ENCODE results near the gene HDAC7. TPM values are rescaled to one million over a fixed set of nuclear protein-coding genes. Genes with fewer than 3 reads are reported as not detected.
"Not testable (repeated sequence)": the region's sequence is repeated elsewhere in the genome, so short reads cannot be mapped to it uniquely, and the experiment has no call there.

Gene HDAC7
- total RNA-seq, 1 experiment from 2014 or later: 44.2 TPM

- ATAC-seq (no peak), DNase-seq (no peak)
- H2AFZ ChIP-seq (ENCODE audit: low read length): no peak overlapping the region
- no peak overlapping the region for H3K4me3 ChIP-seq (ENCODE audit: low read length)
- no TSS peak for BruUV-seq (replicated peaks)
- no peaks in the 10 kb centered on the region for H3K9me3 ChIP-seq (ENCODE audit: low read length)
- H3K9ac ChIP-seq (ENCODE audit: low read length): no peak overlapping the region
- peaks cover 29% of the 10 kb centered on the region; the same call in 1 of the 2 replicates for H4K20me1 ChIP-seq (ENCODE audit: low read length)
- no peaks in the 10 kb centered on the region for H3F3A ChIP-seq (ENCODE audit: low read length, unreplicated experiment)
- intact Hi-C loops (cut with micrococcal nuclease): no loop called here
- H3K4me1 ChIP-seq (ENCODE audit: insufficient read depth, low read length): peaks cover 37% of the 10 kb centered on the region
- peaks cover 16% of the 10 kb centered on the region for H3K36me3 ChIP-seq (ENCODE audit: low read depth, low read length)
- no peak overlapping the region for H3K27ac ChIP-seq (ENCODE audit: low read length)
- H3K27me3 ChIP-seq (ENCODE audit: low read length): no peaks in the 10 kb centered on the region
- no peaks in the 10 kb centered on the region for H3K9me2 ChIP-seq (replicated peaks; ENCODE audit: low read length)
- ChIA-PET POLR2A (ENCODE audit: unreplicated experiment) (no interaction called here), CTCF (no interaction called here)
- TF ChIP-seq EZH2 (IDR thresholded peaks at IDR 0.05; ENCODE audit: low read length, unreplicated experiment) (no peak), CTCF (conservative IDR thresholded peaks at IDR 0.05; ENCODE audit: low read depth, low read length) (no peak), EZH2phosphoT487 (IDR thresholded peaks at IDR 0.05; ENCODE audit: borderline replicate concordance, low read length) (no peak)
- H3K79me2 ChIP-seq (ENCODE audit: low read length): peaks cover 100% of the 10 kb centered on the region
- no peak overlapping the region for H3K4me2 ChIP-seq (ENCODE audit: low read length)
Measured at GRCh38 chr12:47811072-47811396, 8.7 kb downstream of the HDAC7 start.

GRCh38 chr12:47809518-47809917, 10.2 kb downstream of the HDAC7 start:
- H3K27me3 ChIP-seq (ENCODE audit: low read length); H3K9ac ChIP-seq (ENCODE audit: low read length); H3K4me3 ChIP-seq (ENCODE audit: low read length); BruUV-seq (replicated peaks); ATAC-seq; POLR2A ChIA-PET (ENCODE audit: unreplicated experiment); DNase-seq; H2AFZ ChIP-seq (ENCODE audit: low read length); H3K27ac ChIP-seq (ENCODE audit: low read length); intact Hi-C loops (cut with micrococcal nuclease); H3K4me2 ChIP-seq (ENCODE audit: low read length); H3K9me2 ChIP-seq (replicated peaks; ENCODE audit: low read length); CTCF ChIA-PET; H3F3A ChIP-seq (ENCODE audit: low read length, unreplicated experiment); H3K9me3 ChIP-seq (ENCODE audit: low read length): not testable (repeated sequence)
- Histone ChIP-seq H3K79me2 (ENCODE audit: low read length) (peaks cover 100% of the 10 kb centered on the region), H3K36me3 (ENCODE audit: low read depth, low read length) (peaks cover 15% of the 10 kb centered on the region), H3K4me1 (ENCODE audit: insufficient read depth, low read length) (peaks cover 29% of the 10 kb centered on the region), H4K20me1 (ENCODE audit: low read length) (peaks cover 22% of the 10 kb centered on the region; the same call in 1 of the 2 replicates)

- peak; percentile 35 for DNase-seq
- Histone ChIP-seq H3K27ac (ENCODE audit: low read length) (no peak overlapping the region), H3K9ac (ENCODE audit: low read length) (no peak overlapping the region), H3K4me1 (ENCODE audit: insufficient read depth, low read length) (peaks cover 21% of the 10 kb centered on the region), H2AFZ (ENCODE audit: low read length) (no peak overlapping the region), H3K4me2 (ENCODE audit: low read length) (no peak overlapping the region), H3K4me3 (ENCODE audit: low read length) (no peak overlapping the region), H3K27me3 (ENCODE audit: low read length) (no peaks in the 10 kb centered on the region), H4K20me1 (ENCODE audit: low read length) (peaks cover 24% of the 10 kb centered on the region; the same call in 1 of the 2 replicates), H3K79me2 (ENCODE audit: low read length) (peaks cover 100% of the 10 kb centered on the region), H3F3A (ENCODE audit: low read length, unreplicated experiment) (no peaks in the 10 kb centered on the region), H3K9me2 (replicated peaks; ENCODE audit: low read length) (no peaks in the 10 kb centered on the region), H3K36me3 (ENCODE audit: low read depth, low read length) (peaks cover 14% of the 10 kb centered on the region), H3K9me3 (ENCODE audit: low read length) (no peaks in the 10 kb centered on the region)
- peak; percentile 19; the same call in 1 of the 2 replicates for ATAC-seq
- intact Hi-C loops (cut with micrococcal nuclease): no loop called here
- ChIA-PET CTCF (interaction anchor here (1.1 kb wide), 1 partner anchor 30 kb away, joined by 3 read pairs; no protein-coding TSS in a partner anchor), POLR2A (ENCODE audit: unreplicated experiment) (interaction anchor here (0.7 kb wide), 1 partner anchor 12 kb away, joined by 8 read pairs; no protein-coding TSS in a partner anchor)
- TF ChIP-seq CTCF (conservative IDR thresholded peaks at IDR 0.05; ENCODE audit: low read depth, low read length) (0 out of 2 replicates have a peak, but pooled peaks have one; percentile 27), EZH2phosphoT487 (IDR thresholded peaks at IDR 0.05; ENCODE audit: borderline replicate concordance, low read length) (no peak)
- no TSS peak for BruUV-seq (replicated peaks)
Measured at GRCh38 chr12:47808574-47809365, 10.9 kb downstream of the HDAC7 start.

Measured in PC-3 (cell line).